Endothelial cell (in vitro differentiated cells): ENCODE measurements around the gene TSHZ3. TPM values are rescaled to one million over a fixed set of nuclear protein-coding genes. Genes with fewer than 3 reads are reported as not detected.

Source experiments
- DNase-seq: peaks from one replicate; pipeline ENCODE4 v3.0.0; 2021; ENCODE audit warnings: low spot score
- H3K27ac Mint-ChIP-seq: one replicate; pipeline ENCODE4 v1.8.0; 2021; ENCODE audit warnings: mixed read lengths, inconsistent platforms; ENCODE audit not compliant: unreplicated experiment
- H3K27me3 Mint-ChIP-seq: one replicate; pipeline ENCODE4 v1.8.0; 2021; ENCODE audit warnings: mild to moderate bottlenecking, moderate library complexity, mixed read lengths, inconsistent platforms; ENCODE audit not compliant: unreplicated experiment
- H3K36me3 Mint-ChIP-seq: one replicate; pipeline ENCODE4 v1.8.0; 2021; ENCODE audit warnings: mild to moderate bottlenecking, low read depth, mixed read lengths, inconsistent platforms; ENCODE audit not compliant: unreplicated experiment
- H3K4me1 Mint-ChIP-seq: one replicate; pipeline ENCODE4 v1.8.0; 2021; ENCODE audit warnings: mild to moderate bottlenecking, mixed read lengths, inconsistent platforms; ENCODE audit not compliant: unreplicated experiment
- H3K4me3 Mint-ChIP-seq: one replicate; pipeline ENCODE4 v1.8.0; 2021; ENCODE audit warnings: mild to moderate bottlenecking, mixed read lengths, inconsistent platforms; ENCODE audit not compliant: unreplicated experiment
- H3K9me3 Mint-ChIP-seq: one replicate; pipeline ENCODE4 v1.8.0; 2021; ENCODE audit warnings: mixed read lengths, inconsistent platforms; ENCODE audit not compliant: unreplicated experiment
- CTCF ChIP-seq: fragments of 200-600 bp; sonication (generic); IDR thresholded peaks from one replicate; pipeline ENCODE4 v1.5.0; 2021; ENCODE audit warnings: antibody characterized with exemption; ENCODE audit not compliant: unreplicated experiment
- total RNA-seq: library from RNA; stranded (reverse); fragmentation: NEBNext Ultra II Directional; extraction: Animal tissue kit (Norgen Biotek cat#: 25700); gene quantifications from one replicate; pipeline ENCODE4 v1.2.1, GENCODE V29; 2021; ENCODE audit not compliant: unreplicated experiment

Gene TSHZ3
- total RNA-seq, 1 donor from 2014 or later, result 12.3 TPM

- no peak overlapping the region for H3K27ac Mint-ChIP-seq
- peaks cover 30% of the 10 kb centered on the region for H3K4me1 Mint-ChIP-seq
- TF ChIP-seq CTCF, result no peak
- H3K27me3 Mint-ChIP-seq, result peaks cover 23% of the 10 kb centered on the region
- no peaks in the 10 kb centered on the region for H3K9me3 Mint-ChIP-seq
- DNase-seq, result peak; percentile 38
- H3K36me3 Mint-ChIP-seq, result no peaks in the 10 kb centered on the region
- H3K4me3 Mint-ChIP-seq, result peak overlapping the region; percentile 65
Measured at GRCh38 chr19:31350033-31350692, 927 bp upstream of the TSHZ3 start.

GRCh38 chr19:31348481-31349159 lies 616 bp downstream of the TSHZ3 start:
- H3K36me3 Mint-ChIP-seq, result no peaks in the 10 kb centered on the region
- no peak for DNase-seq
- peak overlapping the region; percentile 94 for H3K4me3 Mint-ChIP-seq
- peaks cover 20% of the 10 kb centered on the region for H3K4me1 Mint-ChIP-seq
- H3K27me3 Mint-ChIP-seq, result peaks cover 15% of the 10 kb centered on the region
- no peaks in the 10 kb centered on the region for H3K9me3 Mint-ChIP-seq
- H3K27ac Mint-ChIP-seq, result peak overlapping the region; percentile 65
- no peak for TF ChIP-seq CTCF

- peaks cover 10% of the 10 kb centered on the region for H3K27me3 Mint-ChIP-seq
- no peak for TF ChIP-seq CTCF
- no peaks in the 10 kb centered on the region for H3K36me3 Mint-ChIP-seq
- peaks cover 15% of the 10 kb centered on the region for H3K4me1 Mint-ChIP-seq
- peak overlapping the region; percentile 65 for H3K27ac Mint-ChIP-seq
- no peak for DNase-seq
- H3K9me3 Mint-ChIP-seq, result no peaks in the 10 kb centered on the region
- peak overlapping the region; percentile 94 for H3K4me3 Mint-ChIP-seq
Measured at GRCh38 chr19:31347828-31348392, 1.3 kb downstream of the TSHZ3 start.

GRCh38 chr19:31347354-31347753 lies 1.9 kb downstream of the TSHZ3 start:
- Mint-ChIP-seq H3K36me3 (no peaks in the 10 kb centered on the region), H3K27ac (no peak overlapping the region), H3K27me3 (peaks cover 8% of the 10 kb centered on the region), H3K4me1 (peaks cover 9% of the 10 kb centered on the region), H3K4me3 (peak overlapping the region; percentile 94), H3K9me3 (no peaks in the 10 kb centered on the region)
- no peak for DNase-seq
- TF ChIP-seq CTCF, result no peak
